GM21360 (cell line): ENCODE data around the gene NARS2.

ENCODE experiments used
- ATAC-seq: cut with Tn5 transposase; IDR thresholded peaks from one replicate; pipeline ENCODE4 v1.9.1; 2021; ENCODE audit warnings: mild to moderate bottlenecking, moderate library complexity; ENCODE audit not compliant: unreplicated experiment

Gene NARS2

DNA sequence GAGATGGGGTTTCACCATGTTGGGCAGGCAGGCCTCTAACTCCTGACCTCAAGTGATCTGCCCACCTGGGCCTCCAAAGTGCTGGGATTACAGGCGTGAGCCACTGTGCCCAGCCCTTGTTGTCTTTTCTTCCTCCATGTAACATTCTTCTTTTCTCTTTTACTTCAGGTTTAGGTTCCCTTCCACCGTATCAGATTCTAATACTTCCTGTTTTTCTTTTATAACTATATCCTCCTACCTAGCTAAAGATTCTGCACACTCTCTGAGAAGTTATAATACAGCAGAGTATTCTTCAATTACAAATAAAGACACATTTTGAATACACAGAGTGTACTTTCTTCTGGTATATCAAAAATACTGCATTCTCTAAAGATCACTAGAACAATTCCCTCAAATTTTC lies 123.8 kb downstream of the NARS2 start:
- ATAC-seq: no peak

DNA sequence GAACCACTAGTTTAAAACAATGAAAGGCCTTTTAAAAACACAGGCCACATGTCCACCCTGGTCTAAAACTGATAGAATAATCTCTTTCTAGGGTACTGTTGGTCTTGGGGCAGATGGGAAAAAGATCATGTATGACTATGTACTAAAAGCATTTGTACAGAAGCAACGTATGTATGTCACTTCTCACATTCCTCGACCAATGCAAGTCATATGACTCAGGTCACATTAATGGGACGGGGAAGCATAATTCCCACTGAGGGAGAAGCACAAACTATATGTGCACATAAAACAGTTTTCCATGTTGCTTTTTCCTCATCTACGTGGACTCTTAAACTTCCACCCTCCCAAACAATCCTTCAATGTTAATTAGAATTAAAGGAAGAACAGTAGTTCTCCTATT lies 124.8 kb downstream of the NARS2 start:
- ATAC-seq: no peak

DNA sequence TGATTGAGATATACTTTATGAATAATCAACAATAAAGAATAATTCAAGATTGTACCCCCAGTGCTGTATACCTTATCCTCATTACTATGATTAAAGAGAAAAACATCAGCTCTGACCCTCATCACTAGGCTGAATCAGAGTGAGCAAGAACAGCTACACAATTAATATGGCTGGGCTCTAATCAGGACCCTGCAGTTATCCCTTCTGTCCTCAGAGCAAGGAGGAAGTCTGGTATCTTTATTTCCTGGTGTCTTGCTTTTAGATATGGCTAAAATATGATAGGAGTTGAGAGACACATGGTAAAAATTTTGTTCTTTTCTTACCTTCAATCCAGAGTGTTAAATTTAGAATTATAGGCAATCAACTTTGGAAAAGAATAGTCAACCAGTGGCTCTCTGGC lies 128.5 kb downstream of the NARS2 start:
- no peak for ATAC-seq

DNA sequence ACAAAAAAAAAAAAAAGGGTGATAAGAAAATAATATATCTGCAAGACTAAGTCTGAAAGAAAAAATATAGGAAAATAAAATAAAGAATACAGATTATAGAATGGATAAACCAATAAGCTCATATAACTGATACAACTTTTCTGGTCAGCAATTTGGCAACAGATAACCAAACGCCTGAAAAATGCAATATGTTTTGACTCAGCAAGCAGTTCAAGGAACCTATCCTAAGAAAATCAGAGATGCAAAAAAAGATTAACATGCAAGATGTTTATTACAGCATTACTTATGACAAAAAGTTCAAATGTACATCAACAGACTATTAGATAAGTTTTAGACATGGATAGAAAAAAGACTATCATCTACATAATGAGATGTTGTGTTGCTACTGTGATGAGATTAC lies 129.9 kb downstream of the NARS2 start:
- no peak for ATAC-seq

DNA sequence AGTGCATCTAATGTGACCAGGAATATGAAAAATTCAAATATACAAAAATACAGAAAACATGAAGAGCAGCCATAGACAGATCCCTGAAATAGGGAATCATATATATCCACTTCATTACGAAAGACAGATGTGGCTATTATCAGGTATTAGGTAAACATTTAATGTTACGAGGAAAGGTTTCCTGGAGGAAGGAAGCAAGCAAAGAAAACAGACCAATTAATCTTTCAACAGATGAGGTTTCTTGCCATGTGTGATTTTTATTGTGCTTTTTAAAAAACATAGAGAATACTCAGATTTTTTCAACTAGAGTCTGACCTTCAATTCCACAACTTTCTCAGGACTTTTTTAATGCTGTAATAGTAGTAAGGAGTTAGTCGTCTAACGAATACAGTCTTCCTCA lies 132.7 kb downstream of the NARS2 start:
- ATAC-seq: no peak

DNA sequence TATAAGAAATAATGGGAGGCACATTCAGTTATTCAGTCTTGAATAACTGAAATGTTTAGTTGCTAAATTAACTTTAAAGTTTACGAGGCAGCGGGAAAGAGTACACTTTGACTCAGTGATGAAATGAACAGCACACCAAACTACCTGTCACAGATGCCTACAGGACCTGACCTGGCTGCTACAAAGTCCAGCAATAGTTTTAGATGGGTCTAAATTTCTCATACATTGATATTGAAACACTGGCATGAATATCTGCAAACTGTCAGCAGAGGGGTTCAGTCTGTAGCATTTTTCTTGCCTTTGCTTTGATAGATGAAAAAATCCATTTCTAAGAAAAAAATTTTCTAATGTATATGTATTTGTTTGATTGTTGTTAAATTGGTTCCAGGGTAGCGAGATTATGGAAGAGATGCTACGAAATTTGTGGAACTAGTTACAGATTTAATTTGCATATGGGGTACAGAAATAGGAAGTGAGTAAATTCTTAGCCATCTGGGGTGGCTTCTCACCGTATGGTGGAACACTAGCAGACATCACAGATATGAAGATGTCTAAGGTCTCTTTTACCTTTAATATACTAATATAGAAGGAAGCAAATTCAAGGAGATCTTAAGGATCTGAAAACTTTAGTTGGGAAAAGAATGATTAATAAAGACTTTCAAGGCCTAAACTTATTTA lies 136.2 kb downstream of the NARS2 start:
- peak; percentile 74 for ATAC-seq

DNA sequence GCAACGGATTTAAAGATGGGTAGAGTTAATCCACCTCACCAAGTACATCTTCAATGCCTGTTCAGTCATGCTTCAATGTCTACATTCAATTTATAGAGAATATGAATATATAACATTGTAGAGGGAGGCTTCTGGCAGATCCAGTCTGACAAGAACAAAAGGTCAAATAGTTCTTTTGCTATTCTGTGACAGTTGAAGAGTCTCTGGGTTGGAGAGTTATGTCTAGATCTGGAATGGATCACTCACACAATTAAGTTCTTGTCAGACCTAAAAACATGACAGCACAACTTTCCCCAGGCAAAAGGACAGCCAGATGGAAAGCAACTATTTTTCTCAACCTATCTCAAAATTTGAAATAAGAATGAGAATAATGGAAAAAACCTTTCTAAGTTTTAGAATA lies 141.7 kb downstream of the NARS2 start:
- ATAC-seq: no peak

DNA sequence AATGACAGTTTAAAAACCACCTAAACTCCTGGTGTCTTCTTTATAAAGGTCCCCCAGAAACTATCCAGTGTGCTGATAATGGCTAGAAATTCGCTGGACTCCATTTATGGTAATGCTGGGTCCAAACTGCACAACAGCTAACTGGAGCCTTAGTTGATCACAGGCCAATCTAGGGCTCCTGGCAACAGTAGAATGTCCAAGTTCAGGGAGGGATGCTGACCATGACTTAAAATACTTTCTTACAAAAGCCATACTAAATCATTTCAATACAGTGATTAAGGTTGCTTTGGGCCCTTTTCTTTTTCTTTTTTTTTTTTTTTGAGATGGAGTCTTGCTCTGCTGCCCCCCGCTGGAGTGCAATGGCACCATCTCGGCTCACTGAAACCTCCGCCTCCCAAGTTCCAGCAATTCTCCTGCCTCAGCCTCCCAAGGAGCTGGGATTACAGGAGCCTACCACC lies 142.6 kb downstream of the NARS2 start:
- no peak for ATAC-seq

DNA sequence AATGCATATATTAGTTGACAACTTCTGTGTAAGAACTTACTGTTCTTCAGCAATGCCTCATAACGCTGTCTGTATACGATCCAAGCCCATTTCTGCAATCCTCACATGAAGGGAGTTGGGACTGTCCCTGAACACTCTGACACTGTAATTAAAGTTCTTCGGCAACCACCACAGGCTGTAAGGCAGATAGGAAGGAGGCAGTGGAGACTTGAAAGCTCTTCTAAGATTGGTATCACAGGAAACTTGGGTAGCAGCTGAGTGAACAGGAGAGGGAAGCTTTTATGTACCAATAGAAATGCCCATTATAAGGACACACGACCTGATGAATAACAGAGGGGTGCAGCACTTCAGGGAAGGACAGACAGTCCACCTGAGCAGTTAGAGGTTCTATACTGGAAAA lies 145.0 kb downstream of the NARS2 start:
- ATAC-seq: no peak

DNA sequence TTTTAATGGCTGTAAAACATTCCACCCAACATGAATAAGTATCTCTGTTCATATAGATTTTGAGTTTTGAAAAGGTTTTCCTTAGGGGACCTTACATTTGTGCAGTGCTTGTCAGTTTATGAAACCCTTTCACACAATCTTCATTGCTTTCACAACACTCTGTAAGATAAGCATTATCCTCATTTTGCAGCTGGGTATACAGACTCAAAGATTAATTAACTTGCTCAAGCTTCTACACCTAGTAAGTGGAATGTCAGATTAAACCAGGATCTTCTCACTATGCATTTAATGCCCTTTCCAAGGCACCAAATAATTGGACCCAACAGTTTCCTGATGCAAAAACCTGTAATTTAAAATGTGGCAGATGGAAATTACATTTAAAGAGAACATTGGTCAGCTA lies 145.5 kb downstream of the NARS2 start:
- no peak for ATAC-seq

DNA sequence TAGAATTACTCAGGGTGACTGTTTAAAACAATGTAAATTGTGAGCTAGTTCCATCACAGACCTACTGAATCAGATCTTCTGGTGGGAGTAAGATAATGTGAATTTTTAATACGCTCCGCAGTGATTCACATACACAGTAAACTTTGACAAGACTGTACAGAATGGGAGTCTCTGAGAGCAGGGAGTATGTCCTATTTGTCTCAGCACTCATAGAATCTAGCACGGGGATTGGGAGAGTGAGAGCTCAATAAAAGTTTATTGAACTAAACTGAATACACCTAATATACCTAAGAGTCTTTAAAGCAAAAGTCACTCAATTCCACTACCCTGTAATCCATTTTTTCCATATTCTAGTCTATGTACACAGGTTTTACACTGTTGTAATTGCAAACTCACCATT lies 145.9 kb downstream of the NARS2 start:
- ATAC-seq: no peak

DNA sequence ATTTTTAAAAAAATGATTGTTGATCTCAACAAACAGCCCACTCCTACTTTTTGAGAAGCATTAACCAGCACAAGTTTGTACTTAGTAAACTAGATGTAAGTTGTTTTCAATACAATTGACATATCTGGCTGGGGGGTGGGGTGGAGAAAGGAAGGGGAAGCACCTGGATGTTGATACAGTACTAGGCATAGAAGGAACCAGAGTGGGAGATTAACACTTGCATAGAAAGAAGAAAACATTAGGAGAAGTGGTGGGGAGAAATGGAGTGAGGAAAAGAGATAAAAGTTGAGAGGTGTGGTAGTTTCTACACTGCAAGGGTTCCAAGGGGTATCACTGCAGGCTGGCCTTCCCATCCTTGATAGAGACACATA lies 146.4 kb downstream of the NARS2 start:
- no peak for ATAC-seq

DNA sequence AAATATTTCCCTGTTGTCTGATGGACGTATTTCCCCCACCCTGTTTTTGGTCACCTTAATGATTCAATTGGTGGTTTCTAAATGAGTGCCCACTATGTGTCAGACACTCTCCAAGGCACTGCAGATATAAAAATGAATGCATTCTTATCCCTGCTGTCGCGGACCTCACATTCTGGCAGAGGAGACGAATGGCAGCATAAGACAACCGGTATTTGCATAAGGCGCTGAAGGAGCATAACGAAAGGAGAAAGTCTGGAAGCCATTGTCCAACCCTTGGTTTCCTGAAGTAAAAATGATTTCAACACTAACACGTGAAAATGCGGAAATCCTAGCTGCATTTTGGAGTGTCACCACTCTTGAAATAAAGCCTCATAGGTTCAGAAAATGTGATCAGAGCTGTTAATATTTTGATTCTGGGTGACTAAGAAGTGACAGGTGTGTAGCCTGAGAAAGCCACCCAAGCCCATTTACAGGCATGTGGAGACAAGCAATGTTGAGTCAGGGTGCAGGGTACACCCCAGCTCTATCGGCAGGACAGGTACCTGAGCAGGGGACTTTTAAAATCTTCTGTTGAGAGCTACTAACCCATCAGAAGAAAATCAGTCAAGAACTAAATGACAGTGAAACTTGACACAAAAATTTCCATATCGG lies 146.9 kb downstream of the NARS2 start:
- ATAC-seq: peak; percentile 46

DNA sequence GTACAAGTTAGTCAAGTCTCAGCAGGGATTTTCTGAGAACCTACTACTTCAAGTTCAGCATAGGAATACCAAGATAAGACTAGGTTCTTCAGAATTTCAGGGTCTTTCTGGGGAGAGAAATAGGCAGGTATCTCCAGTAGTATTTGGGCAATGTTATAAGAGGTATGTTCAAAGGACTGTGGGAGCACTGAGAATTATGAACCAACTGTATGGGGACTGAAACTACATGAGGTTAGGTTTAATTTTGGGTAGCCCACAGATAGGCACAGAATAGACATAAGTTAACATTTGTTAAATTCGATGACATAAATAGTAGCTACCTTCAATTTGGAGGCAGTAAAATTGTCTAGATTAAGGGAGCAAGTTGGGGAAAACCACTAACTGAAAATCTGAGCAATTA lies 147.8 kb downstream of the NARS2 start:
- ATAC-seq: no peak

DNA sequence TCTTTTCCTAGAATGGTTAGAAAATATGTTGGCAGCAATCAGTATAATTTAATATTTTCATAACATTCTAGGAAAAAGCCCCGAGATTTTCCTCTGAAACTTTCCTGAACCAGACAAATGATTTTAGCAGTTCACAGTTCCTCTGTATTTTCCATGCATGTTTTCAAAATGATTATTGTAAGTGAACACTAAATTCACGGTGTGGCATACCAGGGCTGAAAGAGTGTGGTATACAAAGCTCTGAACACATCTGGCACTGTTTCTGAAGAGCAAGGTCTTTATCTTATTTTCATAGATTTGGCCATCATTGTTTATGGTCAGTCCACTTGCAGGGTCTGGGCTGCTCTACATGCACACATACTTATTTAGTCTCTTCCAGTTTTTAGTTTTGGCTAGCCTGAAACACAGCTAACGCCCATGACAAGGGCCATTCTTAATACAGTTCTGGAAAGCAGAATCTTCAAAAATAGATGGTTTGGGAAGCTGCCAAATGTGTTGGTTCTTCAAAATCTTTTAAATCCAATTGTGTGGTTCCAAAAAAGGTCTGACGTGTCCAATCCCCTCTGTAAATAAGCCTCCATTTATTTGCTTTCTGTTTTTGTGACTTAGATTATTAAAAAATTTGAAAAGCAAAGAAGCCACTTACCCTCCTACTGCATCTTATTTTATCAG lies 149.1 kb downstream of the NARS2 start:
- no peak for ATAC-seq

DNA sequence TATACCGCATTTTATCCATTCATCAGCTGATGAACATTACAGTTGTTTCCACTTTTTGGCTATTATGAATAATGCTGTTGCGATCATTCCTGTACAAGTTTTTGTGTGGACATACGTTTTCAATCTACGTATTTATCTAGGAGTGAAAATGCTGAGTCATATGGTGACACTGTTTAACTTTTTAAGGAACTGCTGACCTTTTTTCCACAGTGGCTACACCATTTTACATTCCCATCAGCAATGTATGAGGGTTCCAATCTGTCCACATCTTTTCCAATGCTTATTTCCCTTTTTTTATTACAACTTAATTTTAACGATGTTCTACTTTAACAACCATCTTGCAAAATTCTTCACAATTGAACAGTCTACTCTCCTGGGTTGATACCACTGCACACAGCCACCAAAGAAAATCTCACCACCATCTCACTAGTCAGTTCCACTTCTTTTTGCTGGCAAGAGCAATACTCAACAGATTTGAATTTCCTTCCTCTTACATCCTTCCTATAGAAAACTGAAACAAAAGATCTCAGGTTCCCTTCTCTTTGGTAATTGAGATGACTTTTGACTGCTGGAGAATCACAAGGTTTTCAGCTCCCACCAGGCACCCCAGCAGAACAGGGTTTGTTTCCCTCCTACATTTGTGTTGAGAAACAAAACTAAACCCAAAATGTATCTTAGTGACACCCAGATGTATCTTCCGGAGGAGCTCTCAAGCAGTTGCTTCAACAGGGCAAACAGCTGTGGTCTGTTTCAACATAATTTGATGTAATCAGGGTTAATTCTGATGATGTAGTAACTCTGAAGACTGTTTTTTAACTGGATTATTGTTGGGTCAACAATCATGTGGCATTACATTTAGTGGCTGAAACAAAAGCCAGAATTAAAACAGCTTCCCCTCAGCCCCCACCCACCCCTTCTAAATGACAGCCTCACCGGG lies 150.1 kb downstream of the NARS2 start:
- ATAC-seq: peak; percentile 31

DNA sequence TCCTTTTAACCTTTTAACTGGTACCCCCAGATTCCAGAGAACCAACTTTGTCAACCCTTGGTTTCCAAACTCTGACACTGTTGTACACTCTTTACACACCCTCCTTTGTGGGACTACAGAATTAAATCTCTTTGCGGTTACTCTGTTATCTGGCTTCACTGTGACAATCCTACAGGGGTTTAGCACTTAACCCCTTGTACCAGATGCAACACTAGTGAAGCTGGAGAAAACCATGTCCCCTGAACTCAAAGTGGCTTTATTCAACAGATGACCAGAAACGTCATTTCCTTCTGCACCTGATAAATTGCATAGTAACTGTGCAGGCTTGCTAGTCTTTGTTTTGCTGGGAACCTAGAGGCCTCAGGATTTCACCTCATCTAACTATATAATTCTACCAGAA lies 151.4 kb downstream of the NARS2 start:
- no peak for ATAC-seq

DNA sequence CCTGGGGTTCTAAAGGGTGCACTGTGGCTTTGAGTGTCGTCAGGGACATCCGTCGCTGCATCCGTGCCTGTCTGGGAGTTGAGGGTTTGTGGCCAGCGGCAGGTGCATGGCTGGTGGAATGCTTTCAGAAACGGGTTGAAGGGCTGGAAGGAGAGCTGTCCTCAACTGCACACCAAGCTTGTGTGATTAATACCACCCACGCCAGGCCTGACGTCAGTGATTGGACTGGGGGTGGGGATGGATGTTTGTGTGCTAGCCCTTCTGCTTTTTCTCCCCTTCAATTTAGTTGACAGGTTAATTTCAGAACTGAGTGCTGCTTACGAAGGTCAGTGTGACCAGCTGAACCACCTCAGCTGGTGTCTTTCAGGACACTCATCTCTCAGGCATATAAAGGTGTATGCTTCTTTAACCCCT lies 153.9 kb downstream of the NARS2 start:
- no peak for ATAC-seq

DNA sequence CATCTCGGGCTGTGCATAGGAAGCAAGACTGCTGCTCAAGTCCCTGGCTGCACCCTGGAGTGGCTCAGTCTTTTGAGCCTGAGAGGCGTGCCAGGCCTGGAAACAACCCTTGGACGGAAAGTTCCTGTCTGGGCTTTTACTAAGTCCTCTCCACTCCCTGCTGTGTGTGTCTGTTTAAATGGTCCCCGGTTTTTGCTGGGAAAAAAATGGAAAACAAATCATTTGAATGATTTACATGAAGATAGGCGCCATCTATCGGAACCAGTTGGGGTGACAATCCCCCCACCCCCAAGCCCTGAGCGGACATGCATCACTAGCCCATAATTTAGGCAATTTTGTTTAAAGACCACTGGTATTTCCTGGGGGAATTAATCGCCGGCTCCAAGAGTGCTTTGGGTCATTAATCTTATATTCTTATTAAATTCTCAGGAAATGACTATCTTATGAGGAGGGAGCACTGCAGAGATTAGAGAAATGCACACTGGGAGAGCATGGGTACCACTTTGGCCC lies 154.4 kb downstream of the NARS2 start:
- ATAC-seq: no peak

DNA sequence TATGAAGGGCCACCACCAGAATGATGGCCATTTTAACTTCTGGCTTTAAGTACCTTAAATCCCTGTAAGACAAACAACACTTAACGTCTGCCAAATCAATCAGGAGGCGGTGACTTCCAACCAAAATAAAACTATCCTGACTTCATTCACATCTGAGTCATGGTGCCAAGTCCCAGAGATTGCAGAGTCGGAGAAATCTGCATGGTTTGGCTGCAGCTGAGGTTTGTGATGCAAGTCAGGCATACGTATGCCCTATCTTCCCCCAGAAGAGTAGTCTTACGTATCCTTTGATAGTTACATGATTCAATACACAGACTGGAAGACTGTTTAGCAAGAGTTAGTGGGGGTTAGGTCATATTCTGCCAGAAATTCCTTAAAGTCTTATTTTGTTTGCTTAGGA lies 155.3 kb downstream of the NARS2 start:
- ATAC-seq: no peak

DNA sequence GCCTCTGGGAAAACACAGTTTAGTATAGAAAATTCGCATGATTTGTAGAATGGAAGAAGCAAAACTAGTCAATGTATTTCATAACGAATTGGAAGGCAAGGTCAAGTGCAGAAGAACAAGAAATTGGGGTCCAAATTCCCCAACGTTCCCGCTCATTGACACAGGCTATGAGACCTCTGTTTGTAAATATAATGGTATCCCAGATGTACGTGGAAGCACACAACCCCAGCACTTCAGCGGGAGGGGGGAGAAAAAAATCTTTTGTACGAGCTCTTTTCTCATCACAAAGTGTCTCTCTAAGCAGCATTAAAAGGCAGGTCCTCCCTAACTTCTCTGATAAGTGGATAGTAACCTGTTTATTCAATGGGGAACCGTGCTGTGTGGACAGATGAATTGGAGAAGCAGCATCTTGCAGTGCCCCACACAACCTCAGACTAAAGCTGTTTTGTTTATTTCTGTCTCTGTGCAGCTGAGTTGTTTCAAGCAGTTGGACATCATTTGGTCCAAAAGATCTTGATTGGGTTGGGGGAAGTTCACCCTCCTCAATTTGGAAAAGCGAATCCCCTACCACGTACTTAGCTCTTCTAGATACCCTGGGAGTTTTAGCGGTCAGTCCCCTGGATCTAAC lies 156.0 kb downstream of the NARS2 start:
- no peak for ATAC-seq
